HG03439 (cell line): ENCODE measurements around the gene LRIG1.
"Not testable (repeated sequence)": the region's sequence is repeated elsewhere in the genome, so short reads cannot be mapped to it uniquely, and the experiment has no call there.

ENCODE experiments used
- ATAC-seq: cut with Tn5 transposase; IDR thresholded peaks from one replicate; pipeline ENCODE4 v1.9.1; 2021; ENCODE audit warnings: mild to moderate bottlenecking, moderate library complexity; ENCODE audit not compliant: unreplicated experiment

Gene LRIG1

DNA sequence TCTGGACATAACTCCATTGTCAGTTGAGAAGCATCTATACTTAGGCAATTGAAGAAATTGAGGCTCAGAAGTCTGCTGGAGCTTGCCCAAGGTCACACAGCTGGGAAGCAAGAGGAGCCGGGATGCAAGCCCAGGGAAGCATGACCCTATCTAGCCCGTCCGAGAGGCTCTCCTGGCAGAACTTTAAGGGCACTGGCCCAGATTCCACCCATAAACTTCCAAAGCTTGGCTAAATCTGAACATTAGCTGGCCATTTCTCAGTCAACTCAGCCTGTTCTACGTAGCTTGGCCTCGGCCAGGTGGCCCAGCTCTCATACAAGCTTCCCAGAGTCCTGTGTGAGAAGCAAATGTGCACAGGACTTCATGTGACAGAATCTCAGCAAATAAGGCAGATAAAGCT, 75.8 kb downstream of the LRIG1 start:
- no peak for ATAC-seq

- ATAC-seq = no peak
These were observed 77.0 kb downstream of the LRIG1 start for GRCh38 chr3:66423791-66424190.

- not testable (repeated sequence) for ATAC-seq
These were observed 78.9 kb downstream of the LRIG1 start for GRCh38 chr3:66421893-66422292.

- ATAC-seq = not testable (repeated sequence)
These were observed 79.7 kb downstream of the LRIG1 start for GRCh38 chr3:66421144-66421543.

DNA sequence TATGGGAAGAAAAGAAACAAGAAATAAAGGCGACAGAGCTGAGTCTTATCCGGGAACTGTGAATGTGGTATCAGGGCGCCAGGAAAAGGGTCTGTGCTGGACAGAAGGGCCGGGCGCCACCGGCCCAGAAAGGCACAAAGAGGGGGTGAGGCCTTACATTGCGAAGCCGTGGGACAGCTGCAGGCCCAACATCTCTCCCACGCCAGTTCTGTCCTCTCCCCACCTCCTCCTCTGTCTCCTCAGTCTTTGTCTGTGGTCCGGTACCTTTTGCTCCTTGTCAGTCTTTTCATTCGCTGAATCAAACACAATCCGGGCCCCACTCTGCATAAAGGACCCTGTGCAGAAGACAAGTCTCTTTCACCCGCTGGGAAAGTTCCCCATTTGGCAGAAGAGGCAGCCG, 81.8 kb downstream of the LRIG1 start:
- ATAC-seq = no peak

GRCh38 chr3:66418475-66418931, 82.3 kb downstream of the LRIG1 start:
- ATAC-seq = no peak

GRCh38 chr3:66416556-66417304, 84.1 kb downstream of the LRIG1 start:
- no peak for ATAC-seq

GRCh38 chr3:66415867-66416428, 84.9 kb downstream of the LRIG1 start:
- no peak for ATAC-seq

DNA sequence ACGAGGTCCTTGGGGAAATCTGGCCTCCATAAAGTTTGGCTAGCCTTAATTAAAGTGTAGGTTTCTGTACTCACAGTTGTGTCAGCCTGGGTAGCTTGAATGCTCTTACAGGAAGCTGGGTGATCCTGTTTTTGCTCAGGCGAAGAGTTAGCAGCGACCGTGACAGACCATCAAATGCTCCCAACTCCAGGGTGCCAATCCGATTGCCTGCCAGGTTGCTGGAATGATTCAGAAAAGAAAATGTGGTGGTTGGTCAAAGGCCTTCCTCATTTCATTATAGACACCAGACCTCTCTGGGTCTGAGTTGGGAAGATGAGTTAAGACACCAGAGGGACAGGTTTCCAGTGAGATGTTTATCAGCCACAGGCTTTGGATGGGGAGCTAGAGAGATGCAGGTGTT, 86.0 kb downstream of the LRIG1 start:
- ATAC-seq = no peak

- no peak for ATAC-seq
These were observed 87.6 kb downstream of the LRIG1 start for GRCh38 chr3:66413151-66413751.

- ATAC-seq = no peak
These were observed 88.6 kb downstream of the LRIG1 start for GRCh38 chr3:66411961-66412887.

GRCh38 chr3:66411474-66411873, 89.3 kb downstream of the LRIG1 start:
- ATAC-seq = no peak

GRCh38 chr3:66410976-66411375, 89.8 kb downstream of the LRIG1 start:
- ATAC-seq = no peak

- ATAC-seq = no peak
These were observed 90.8 kb downstream of the LRIG1 start for GRCh38 chr3:66409771-66410754.

DNA sequence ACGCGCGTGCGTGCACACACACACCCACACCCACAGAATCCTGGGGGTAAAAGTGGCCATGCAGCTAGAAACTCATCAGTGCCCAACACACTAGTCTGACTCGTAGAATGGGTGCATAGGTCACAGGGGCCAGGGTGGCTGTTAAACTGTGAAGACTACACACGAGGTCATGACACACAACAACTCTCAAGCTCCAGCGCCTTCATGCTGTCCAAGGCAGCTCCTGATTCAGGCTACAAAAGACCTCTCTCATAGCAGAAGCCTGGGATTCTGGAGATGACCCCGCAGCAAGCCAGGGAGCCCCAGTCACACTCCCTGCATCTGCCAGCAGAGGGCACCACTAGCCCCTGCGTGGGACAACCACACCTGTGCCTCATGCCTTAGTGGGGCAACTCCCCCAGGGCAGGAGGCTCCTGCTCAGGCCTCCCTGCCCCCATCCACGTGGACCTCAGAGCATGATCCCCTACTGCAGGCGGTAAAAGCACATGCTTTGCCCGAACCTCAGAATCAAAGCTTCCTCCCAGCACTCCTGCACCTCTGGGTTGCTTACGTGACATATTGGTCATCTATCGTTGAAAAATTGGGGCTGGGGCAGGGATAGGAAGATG, 93.1 kb downstream of the LRIG1 start:
- ATAC-seq = peak; percentile 75

- ATAC-seq = no peak
These were observed 93.8 kb downstream of the LRIG1 start for GRCh38 chr3:66406831-66407610.

GRCh38 chr3:66406163-66406562, 94.7 kb downstream of the LRIG1 start:
- ATAC-seq = no peak

DNA sequence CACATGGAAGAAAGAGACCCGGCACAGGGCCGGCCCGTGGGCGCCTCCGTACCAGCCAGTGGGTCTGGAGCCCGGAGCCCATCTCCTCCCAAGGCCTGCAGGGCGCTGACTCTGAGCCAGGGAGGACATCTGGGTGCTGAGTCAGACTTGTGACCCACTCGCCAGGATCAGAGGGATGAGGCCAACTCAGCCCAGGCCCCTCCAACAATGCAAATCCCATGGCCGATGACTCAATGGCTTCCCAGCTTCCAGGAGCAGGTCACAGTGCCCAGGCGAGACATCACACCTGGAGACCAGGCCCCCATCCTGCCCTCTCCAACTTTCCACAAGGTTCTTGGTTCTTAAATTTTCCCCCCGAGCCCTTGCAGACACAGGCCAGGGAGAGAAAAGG, 95.1 kb downstream of the LRIG1 start:
- ATAC-seq = no peak
